AG09319 (cell line): ENCODE measurements around the gene PRKCB.

Source experiments
- DNase-seq: peaks from one replicate; pipeline ENCODE4 v3.0.0-alpha.2; 2010; ENCODE audit warnings: low read depth; ENCODE audit errors: extremely low read depth
- TF ChIP-seq, protein P1 (sequence below): IDR thresholded peaks from 2 replicates; pipeline ENCODE4 v1.5.1; 2011; ENCODE audit warnings: low read depth, mild to moderate bottlenecking, inconsistent platforms, low read length, moderate library complexity

Gene PRKCB

GRCh38 chr16:24077292-24077691, 241.5 kb downstream of the PRKCB start:
- no peak for DNase-seq
- TF ChIP-seq, protein P1, sequence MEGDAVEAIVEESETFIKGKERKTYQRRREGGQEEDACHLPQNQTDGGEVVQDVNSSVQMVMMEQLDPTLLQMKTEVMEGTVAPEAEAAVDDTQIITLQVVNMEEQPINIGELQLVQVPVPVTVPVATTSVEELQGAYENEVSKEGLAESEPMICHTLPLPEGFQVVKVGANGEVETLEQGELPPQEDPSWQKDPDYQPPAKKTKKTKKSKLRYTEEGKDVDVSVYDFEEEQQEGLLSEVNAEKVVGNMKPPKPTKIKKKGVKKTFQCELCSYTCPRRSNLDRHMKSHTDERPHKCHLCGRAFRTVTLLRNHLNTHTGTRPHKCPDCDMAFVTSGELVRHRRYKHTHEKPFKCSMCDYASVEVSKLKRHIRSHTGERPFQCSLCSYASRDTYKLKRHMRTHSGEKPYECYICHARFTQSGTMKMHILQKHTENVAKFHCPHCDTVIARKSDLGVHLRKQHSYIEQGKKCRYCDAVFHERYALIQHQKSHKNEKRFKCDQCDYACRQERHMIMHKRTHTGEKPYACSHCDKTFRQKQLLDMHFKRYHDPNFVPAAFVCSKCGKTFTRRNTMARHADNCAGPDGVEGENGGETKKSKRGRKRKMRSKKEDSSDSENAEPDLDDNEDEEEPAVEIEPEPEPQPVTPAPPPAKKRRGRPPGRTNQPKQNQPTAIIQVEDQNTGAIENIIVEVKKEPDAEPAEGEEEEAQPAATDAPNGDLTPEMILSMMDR, result no peak

- TF ChIP-seq, protein P1, result no peak
- no peak for DNase-seq
Observed at GRCh38 chr16:24077966-24078365, 242.2 kb downstream of the PRKCB start.

DNA sequence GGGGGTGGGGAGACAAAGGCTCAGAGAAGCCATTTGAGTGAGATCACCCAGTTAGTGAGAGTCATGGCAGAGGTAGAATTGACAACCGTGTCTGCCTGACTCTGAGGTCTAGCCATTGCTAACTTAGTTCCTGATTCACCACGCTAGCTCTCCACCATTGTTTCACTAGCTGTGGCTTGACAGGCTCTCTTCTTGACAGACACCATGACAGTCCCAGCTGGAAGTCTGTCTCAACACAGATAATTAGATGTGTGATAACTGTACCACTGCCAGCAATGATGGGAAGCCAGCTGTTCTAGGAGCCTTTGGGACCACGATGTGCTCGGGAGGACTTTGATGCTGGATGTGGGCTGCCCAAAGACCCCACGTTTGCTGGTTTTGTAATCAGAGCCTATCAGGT, 249.9 kb downstream of the PRKCB start:
- TF ChIP-seq, protein P1, result no peak
- no peak for DNase-seq

DNA sequence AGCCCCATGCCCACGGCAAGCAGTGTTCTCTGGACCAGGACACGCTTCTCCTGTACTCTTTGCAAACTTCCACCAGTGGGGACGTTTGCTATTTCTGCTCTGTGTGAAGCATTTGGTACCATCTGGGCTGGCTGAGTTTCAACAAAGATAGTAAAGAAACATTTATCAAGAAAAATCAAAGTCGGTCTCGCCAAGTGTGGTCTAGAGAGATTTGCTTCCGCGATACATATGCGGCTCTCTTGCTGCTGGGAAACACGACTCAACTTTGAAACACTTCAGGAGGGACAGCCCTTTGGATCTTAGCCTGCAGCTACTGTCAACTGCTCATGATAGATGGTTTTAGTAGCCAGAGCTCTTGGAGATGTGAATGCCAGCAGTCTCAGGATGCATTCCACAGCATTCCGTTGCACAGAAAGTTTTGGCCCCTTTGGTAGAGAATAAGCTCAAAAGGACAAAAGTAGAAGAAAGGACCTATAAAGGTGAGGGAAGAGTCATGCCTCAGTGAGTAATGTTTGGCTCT, 252.2 kb downstream of the PRKCB start:
- no peak for DNase-seq
- TF ChIP-seq, protein P1, result no peak

DNA sequence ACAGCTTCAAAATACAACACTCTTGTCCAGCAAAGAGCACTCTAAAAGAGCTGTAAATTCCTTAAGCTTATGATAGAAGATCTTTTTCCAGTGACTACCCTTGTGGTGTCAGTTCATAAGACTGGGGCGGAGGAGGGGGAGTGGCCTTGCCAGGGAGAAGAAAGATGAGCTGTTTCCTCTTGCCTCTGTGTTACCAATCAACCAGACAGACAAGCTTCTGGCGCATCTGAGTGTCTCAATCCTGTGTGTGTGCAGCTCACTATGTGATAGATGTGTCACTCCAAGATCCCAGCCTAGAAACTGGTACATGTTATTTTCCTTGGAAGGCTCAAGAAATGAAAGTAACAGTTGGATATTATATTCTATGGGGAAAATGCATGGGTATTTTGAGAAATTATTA, 253.0 kb downstream of the PRKCB start:
- DNase-seq, result no peak
- TF ChIP-seq, protein P1, result no peak

DNA sequence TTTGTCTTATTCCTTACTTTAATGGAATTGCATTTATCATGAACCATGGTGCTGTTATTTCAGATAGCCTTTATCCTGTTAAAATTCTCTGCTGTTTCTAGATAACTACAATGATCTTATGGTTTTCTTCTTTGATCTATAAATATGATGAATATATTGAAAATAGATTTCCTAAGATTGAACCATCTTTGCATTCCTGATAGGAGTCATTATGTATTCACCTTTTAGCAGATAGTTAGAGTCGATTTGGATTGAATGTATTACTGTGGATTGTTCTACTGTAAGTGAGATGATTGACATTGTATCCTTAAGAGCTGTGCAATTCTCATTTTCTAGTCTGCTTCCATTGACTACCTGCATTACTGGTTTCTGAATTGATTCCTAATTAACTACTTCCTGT, 255.3 kb downstream of the PRKCB start:
- no peak for DNase-seq

GRCh38 chr16:24093049-24093448, 257.3 kb downstream of the PRKCB start:
- TF ChIP-seq, protein P1, result no peak

More for the DNA sequence above, 255.3 kb downstream of the PRKCB start:
- TF ChIP-seq, protein P1, result no peak

More at GRCh38 chr16:24093049-24093448, 257.3 kb downstream of the PRKCB start:
- DNase-seq, result no peak
